ENCODE measurements around the gene RIT1. TPM values are rescaled to one million over a fixed set of nuclear protein-coding genes. Genes with fewer than 3 reads are reported as not detected.
A peak's percentile ranks its signal among the peaks of the same experiment; 100 is the strongest.
"Not testable (repeated sequence)": the region's sequence is repeated elsewhere in the genome, so short reads cannot be mapped to it uniquely, and the experiment has no call there.

RIT1 gene
- polyA plus RNA-seq, 3 donors, result 49.2 to 56.8 (median 50.6) TPM

GRCh38 chr1:155940993-155941844 lies 30.1 kb upstream of the RIT1 start, which contains the start of gene RXFP4:
TSS of gene RXFP4 (plus strand) at chr1:155941638. CDS start at chr1:155941710, 72 bp downstream.
- no peak for DNase-seq (ENCODE audit: extremely low read depth in 1 of 11, low read depth in 9 of 11, low spot score in 4 of 11)

GRCh38 chr1:155940482-155940992 lies 29.4 kb upstream of the RIT1 start:
- peak in 3 of 11 donors; percentile 60 to 62 (median 61) for DNase-seq (ENCODE audit: extremely low read depth in 1 of 11, low read depth in 9 of 11, low spot score in 4 of 11)

- DNase-seq (ENCODE audit: extremely low read depth in 1 of 11, low read depth in 9 of 11, low spot score in 4 of 11), result peak in 5 of 11 donors; percentile 59 to 73 (median 62)
These were observed 27.1 kb upstream of the RIT1 start for GRCh38 chr1:155938220-155938627.

GRCh38 chr1:155934936-155935590 lies 23.9 kb upstream of the RIT1 start:
- no peak for DNase-seq (ENCODE audit: extremely low read depth in 1 of 11, low read depth in 9 of 11, low spot score in 4 of 11)

- DNase-seq (ENCODE audit: extremely low read depth in 1 of 11, low read depth in 9 of 11, low spot score in 4 of 11), result peak; percentile 97 to 99 (median 99)
These were observed 23.2 kb upstream of the RIT1 start, which contains the start of gene KHDC4 for GRCh38 chr1:155934097-155934935. TSS of gene KHDC4 (minus strand) at chr1:155934413. CDS start at chr1:155934373, 40 bp downstream.

- no peak for DNase-seq (ENCODE audit: extremely low read depth in 1 of 11, low read depth in 9 of 11, low spot score in 4 of 11)
These were observed 22.5 kb upstream of the RIT1 start for GRCh38 chr1:155933591-155934096.

GRCh38 chr1:155932487-155932886 lies 21.3 kb upstream of the RIT1 start:
- no peak for DNase-seq (ENCODE audit: extremely low read depth in 1 of 11, low read depth in 9 of 11, low spot score in 4 of 11)

GRCh38 chr1:155932081-155932480 lies 20.9 kb upstream of the RIT1 start:
- no peak for DNase-seq (ENCODE audit: extremely low read depth in 1 of 11, low read depth in 9 of 11, low spot score in 4 of 11)

- no peak for DNase-seq (ENCODE audit: extremely low read depth in 1 of 11, low read depth in 9 of 11, low spot score in 4 of 11)
These were observed 20.3 kb upstream of the RIT1 start for GRCh38 chr1:155931332-155932038.

GRCh38 chr1:155930725-155931124 lies 19.6 kb upstream of the RIT1 start:
- DNase-seq (ENCODE audit: extremely low read depth in 1 of 11, low read depth in 9 of 11, low spot score in 4 of 11), result not testable (repeated sequence)

- DNase-seq (ENCODE audit: extremely low read depth in 1 of 11, low read depth in 9 of 11, low spot score in 4 of 11), result no peak
These were observed 17.9 kb upstream of the RIT1 start for GRCh38 chr1:155929057-155929456.

- no peak for DNase-seq (ENCODE audit: extremely low read depth in 1 of 11, low read depth in 9 of 11, low spot score in 4 of 11)
These were observed 14.4 kb upstream of the RIT1 start for GRCh38 chr1:155925506-155925905.

- no peak for DNase-seq (ENCODE audit: extremely low read depth in 1 of 11, low read depth in 9 of 11, low spot score in 4 of 11)
These were observed 9.6 kb upstream of the RIT1 start for GRCh38 chr1:155920717-155921116.

GRCh38 chr1:155919801-155920200 lies 8.7 kb upstream of the RIT1 start:
- no peak for DNase-seq (ENCODE audit: extremely low read depth in 1 of 11, low read depth in 9 of 11, low spot score in 4 of 11)

- no peak for DNase-seq (ENCODE audit: extremely low read depth in 1 of 11, low read depth in 9 of 11, low spot score in 4 of 11)
These were observed 7.5 kb upstream of the RIT1 start for GRCh38 chr1:155918660-155919059.

- DNase-seq (ENCODE audit: extremely low read depth in 1 of 11, low read depth in 9 of 11, low spot score in 4 of 11), result no peak
These were observed 3.0 kb upstream of the RIT1 start for GRCh38 chr1:155913969-155914757.

GRCh38 chr1:155912056-155912536 lies 947 bp upstream of the RIT1 start:
- no peak for DNase-seq (ENCODE audit: extremely low read depth in 1 of 11, low read depth in 9 of 11, low spot score in 4 of 11)

All from renal cortex interstitium (tissue), 11 donors.